GM12875 (cell line): Measurements from ENCODE around the gene MLPH.

ENCODE experiments used
- H3K4me3 ChIP-seq: one replicate; pipeline ENCODE4 v1.5.1; 2011; ENCODE audit warnings: low read depth, low read length, control low read depth
- CTCF ChIP-seq: IDR thresholded peaks from 2 replicates; pipeline ENCODE4 v1.5.1; 2011; ENCODE audit warnings: low read depth, mild to moderate bottlenecking, control low read depth, inconsistent platforms, low read length, moderate library complexity, borderline replicate concordance; ENCODE audit not compliant: insufficient read depth

The MLPH gene

GRCh38 chr2:237450583-237450982 is 36.5 kb upstream of the MLPH start:
- no peak overlapping the region for H3K4me3 ChIP-seq
- no peak for TF ChIP-seq CTCF

DNA sequence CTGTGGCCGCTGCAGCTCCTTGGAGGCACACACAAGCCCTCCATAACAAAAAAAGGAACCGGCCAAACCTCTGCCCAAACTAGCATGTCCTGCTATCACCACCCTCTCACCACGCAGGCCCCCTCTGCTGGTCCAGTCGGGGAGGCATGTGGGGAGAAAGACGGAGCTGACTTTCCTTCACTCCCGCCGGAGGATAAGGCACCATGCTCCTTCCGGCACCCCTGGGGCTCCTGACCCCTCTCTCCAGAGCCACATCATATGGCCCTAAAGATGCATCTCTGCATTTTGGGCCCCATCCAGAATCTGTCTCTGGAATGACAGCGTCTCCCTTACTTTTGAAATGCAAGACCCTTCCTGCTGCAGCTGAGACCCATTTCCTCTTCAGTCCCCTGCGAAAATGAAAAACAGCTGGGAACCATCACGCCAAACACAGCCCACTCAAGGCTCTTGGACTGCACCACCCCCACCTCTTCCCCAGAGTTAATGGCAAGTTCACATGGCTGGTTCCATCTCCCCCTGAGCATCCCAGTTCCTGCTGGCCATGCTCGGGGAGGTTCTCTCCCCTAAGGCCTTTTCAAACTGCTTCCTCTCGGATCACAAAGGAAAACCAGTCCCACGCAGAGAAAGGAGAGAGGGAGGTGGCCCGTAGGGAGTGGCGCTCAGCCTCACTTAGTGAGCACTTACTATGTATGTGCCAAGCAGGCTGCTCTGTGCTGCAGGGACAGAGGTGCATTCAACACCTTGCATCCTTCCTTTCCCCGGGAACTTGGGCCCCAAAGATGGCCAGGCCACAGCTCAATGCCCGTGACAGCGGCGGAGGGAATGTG is 35.2 kb upstream of the MLPH start:
- TF ChIP-seq CTCF = no peak
- H3K4me3 ChIP-seq = no peak overlapping the region

DNA sequence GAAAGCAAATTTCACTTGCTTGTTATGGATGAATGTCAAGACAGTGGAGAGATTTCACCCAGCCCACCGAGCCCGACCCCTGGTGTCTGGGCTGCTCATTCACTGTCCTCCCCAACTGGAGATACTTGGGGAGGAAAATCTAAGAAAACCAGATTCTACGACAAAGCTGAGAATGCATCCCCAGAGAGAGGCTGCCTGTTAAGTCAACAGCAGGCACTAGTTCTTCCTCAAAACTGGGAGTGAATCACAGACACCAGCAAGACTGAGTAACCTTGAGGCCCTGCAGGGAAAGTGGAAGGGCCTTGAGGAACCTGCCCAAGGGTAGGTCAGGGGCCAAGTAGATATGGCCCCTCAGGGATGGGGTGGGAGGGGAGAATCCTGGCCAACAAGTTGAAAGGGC is 34.2 kb upstream of the MLPH start:
- H3K4me3 ChIP-seq = no peak overlapping the region
- TF ChIP-seq CTCF = no peak

GRCh38 chr2:237453671-237454070 is 33.4 kb upstream of the MLPH start:
- H3K4me3 ChIP-seq = no peak overlapping the region
- no peak for TF ChIP-seq CTCF

GRCh38 chr2:237455764-237456163 is 31.3 kb upstream of the MLPH start:
- no peak for TF ChIP-seq CTCF
- H3K4me3 ChIP-seq = no peak overlapping the region

DNA sequence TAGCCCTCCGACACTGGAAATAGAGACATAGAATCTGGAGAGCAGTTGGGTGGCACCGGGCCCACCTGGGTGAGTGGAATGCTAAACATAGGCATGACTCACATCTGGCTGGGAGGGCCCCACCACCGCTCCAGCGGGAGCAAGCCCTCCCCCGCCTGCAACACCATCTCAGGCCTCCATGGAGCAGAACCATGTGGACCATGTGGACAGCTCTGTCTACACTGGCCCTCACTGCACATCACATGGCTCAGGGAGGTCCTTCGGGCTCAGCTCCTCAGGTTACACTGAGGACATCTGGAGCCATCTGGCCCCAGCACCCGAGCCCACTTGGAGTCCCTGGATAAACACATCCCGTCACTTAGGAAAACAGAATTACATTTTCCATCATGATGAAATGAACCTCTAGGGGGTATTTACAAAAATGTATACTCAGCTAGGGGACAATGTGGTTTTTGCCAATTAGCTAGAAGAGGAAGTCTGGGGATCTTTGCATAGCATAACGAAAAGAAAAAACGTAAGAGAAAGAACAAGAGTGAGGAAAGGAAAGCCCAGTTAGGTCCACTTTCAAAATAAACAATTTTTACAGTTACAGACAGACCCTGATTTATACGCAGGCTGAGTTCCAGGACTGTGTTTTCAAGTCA is 30.7 kb upstream of the MLPH start:
- TF ChIP-seq CTCF = no peak
- no peak overlapping the region for H3K4me3 ChIP-seq
